SK-N-SH (cell line): ENCODE data around the gene MMP19. TPM values are rescaled to one million over a fixed set of nuclear protein-coding genes. Genes with fewer than 3 reads are reported as not detected.

Experiments used
- CTCF ChIA-PET: fragments of 300-600, 350-600 bp; formaldehyde crosslinking; extraction: SDS; loops from one replicate; lab custom pipeline; 2021; lab: Yijun Ruan, JAX
- POLR2A ChIA-PET: fragments of 350-600 bp; sonication (Branson Sonifier 250); formaldehyde crosslinking; extraction: SDS; loops from one replicate; lab custom pipeline; 2020; ENCODE audit warnings: antibody characterized with exemption, inconsistent platforms; lab: Yijun Ruan, JAX
- DNase-seq: peaks from one replicate; pipeline ENCODE4 v3.0.0; 2012
- H2AFZ ChIP-seq: fragments of 200-600 bp; sonication (generic); 2 replicates; pipeline ENCODE4 v1.8.1; 2016; ENCODE audit warnings: antibody characterized with exemption, mild to moderate bottlenecking, low read depth
- H3F3A ChIP-seq: fragments of 200-600 bp; sonication (generic); replicated peaks from 2 replicates; pipeline ENCODE3; 2016; ENCODE audit warnings: antibody characterized with exemption, mild to moderate bottlenecking; ENCODE audit not compliant: insufficient read depth
- H3K27ac ChIP-seq, 2 experiments: fragments of 200-500 bp in 1 of 2; fragments of 200-600 bp in 1 of 2; sonication (Bioruptor generic) in 1 of 2; sonication (generic), shearing (Covaris generic) in 1 of 2; 2 replicates each; pipeline versions ENCODE4 v1.5.1 to v1.6.1; 2014 to 2016; ENCODE audit warnings: low read depth in 2 of 2, inconsistent platforms in 1 of 2, low read length in 1 of 2, mild to moderate bottlenecking in 1 of 2, mixed read lengths in 1 of 2
- H3K27me3 ChIP-seq: fragments of 200-600 bp; sonication (generic), shearing (Covaris generic); 2 replicates; pipeline ENCODE4 v1.6.1; 2016; ENCODE audit warnings: mixed run types; ENCODE audit not compliant: insufficient read depth
- H3K36me3 ChIP-seq, 2 experiments: fragments of 200-500 bp in 1 of 2; fragments of 200-600 bp in 1 of 2; sonication (Bioruptor generic) in 1 of 2; sonication (generic) in 1 of 2; replicated peaks in 1 of 2; 2 replicates each; pipeline versions ENCODE3 to v1.5.1; 2014 to 2016; ENCODE audit warnings: low read length in 1 of 2, mild to moderate bottlenecking in 1 of 2; ENCODE audit not compliant: insufficient read depth in 2 of 2, control insufficient read depth in 1 of 2
- H3K4me1 ChIP-seq, 2 experiments: fragments of 200-500 bp in 1 of 2; fragments of 200-600 bp in 1 of 2; sonication (Bioruptor generic) in 1 of 2; sonication (generic), shearing (Covaris generic) in 1 of 2; 2 replicates each; pipeline versions ENCODE4 v1.5.1 to v1.6.1; 2014 to 2016; ENCODE audit warnings: low read depth in 1 of 2, low read length in 1 of 2, mixed run types in 1 of 2; ENCODE audit not compliant: insufficient read depth in 2 of 2, control insufficient read depth in 1 of 2
- H3K4me2 ChIP-seq: fragments of 200-600 bp; sonication (generic), shearing (Covaris generic); 2 replicates; pipeline ENCODE4 v1.6.1; 2017; ENCODE audit warnings: mixed run types
- H3K4me3 ChIP-seq, 2 experiments: fragments of 200-500 bp in 1 of 2; fragments of 200-600 bp in 1 of 2; sonication (Bioruptor generic) in 1 of 2; sonication (generic), shearing (Covaris generic) in 1 of 2; 2 replicates each; pipeline versions ENCODE4 v1.5.1 to v1.8.1; 2014 to 2016; ENCODE audit warnings: low read depth in 2 of 2, inconsistent platforms in 1 of 2, low read length in 1 of 2, mild to moderate bottlenecking in 1 of 2, mixed read lengths in 1 of 2, moderate library complexity in 1 of 2
- H3K79me2 ChIP-seq: fragments of 200-600 bp; sonication (generic); 2 replicates; pipeline ENCODE4 v1.8.1; 2017; ENCODE audit warnings: mild to moderate bottlenecking; ENCODE audit not compliant: insufficient read depth
- H3K9ac ChIP-seq: fragments of 200-600 bp; sonication (generic); 2 replicates; pipeline ENCODE4 v1.6.1; 2017; ENCODE audit warnings: mixed run types
- H3K9me2 ChIP-seq: fragments of 200-600 bp; sonication (generic); 2 replicates; pipeline ENCODE4 v1.6.1; 2017; ENCODE audit warnings: mixed run types
- H3K9me3 ChIP-seq: fragments of 200-600 bp; sonication (generic); 2 replicates; pipeline ENCODE4 v1.6.1; 2017; ENCODE audit warnings: mixed run types, mild to moderate bottlenecking, moderate library complexity
- H4K20me1 ChIP-seq: fragments of 200-600 bp; sonication (generic); 2 replicates; pipeline ENCODE4 v1.6.1; 2017; ENCODE audit warnings: mild to moderate bottlenecking, mixed run types; ENCODE audit not compliant: insufficient read depth
- CHD2 ChIP-seq: fragments of 150-350 bp; IDR thresholded peaks from 2 replicates; pipeline ENCODE4 v1.6.1; 2018; ENCODE audit warnings: low read length; ENCODE audit not compliant: partially characterized antibody
- ELF1 ChIP-seq: IDR thresholded peaks from 2 replicates; pipeline ENCODE4 v1.4.0; 2012
- EP300 ChIP-seq, 2 experiments: IDR thresholded peaks; 2 replicates each; pipeline versions ENCODE4 v1.4.0 to v1.6.1; 2012; ENCODE audit warnings: borderline replicate concordance in 1 of 2, low read depth in 1 of 2, low read length in 1 of 2
- EZH2phosphoT487 ChIP-seq: fragments of 200-600 bp; sonication (generic); IDR thresholded peaks from 2 replicates; pipeline ENCODE4 v1.6.1; 2017; ENCODE audit warnings: low read depth, mixed run types, mild to moderate bottlenecking, antibody characterized with exemption, moderate library complexity, borderline replicate concordance
- FOSL2 ChIP-seq: IDR thresholded peaks from 2 replicates; pipeline ENCODE4 v1.4.0; 2012; ENCODE audit warnings: low read depth, mild to moderate bottlenecking, moderate library complexity, borderline replicate concordance
- FOXJ3 ChIP-seq: sonication (generic); formaldehyde crosslinking; IDR thresholded peaks from 2 replicates; pipeline ENCODE4 v1.5.1; 2020; ENCODE audit warnings: mild to moderate bottlenecking, missing genetic modification reagents
- GATA2 ChIP-seq: sonication (generic); formaldehyde crosslinking; IDR thresholded peaks from 2 replicates; pipeline ENCODE4 v1.5.0; 2020; ENCODE audit warnings: mild to moderate bottlenecking, missing genetic modification reagents
- IRF3 ChIP-seq: fragments of 150-350 bp; IDR thresholded peaks from 2 replicates; pipeline ENCODE4 v1.6.1; 2016; ENCODE audit warnings: mild to moderate bottlenecking, low read depth, low read length
- MEF2A ChIP-seq: IDR thresholded peaks from 2 replicates; pipeline ENCODE4 v1.4.0; 2012; ENCODE audit warnings: low read depth, borderline replicate concordance
- MXI1 ChIP-seq: IDR thresholded peaks from 2 replicates; pipeline ENCODE4 v1.6.1; 2012; ENCODE audit warnings: mild to moderate bottlenecking, low read depth, low read length, improper control_type of control experiment
- NFIC ChIP-seq: IDR thresholded peaks from 2 replicates; pipeline ENCODE4 v1.4.0; 2012; ENCODE audit warnings: borderline replicate concordance
- POLR2AphosphoS5 ChIP-seq: IDR thresholded peaks from 2 replicates; pipeline ENCODE4 v1.6.1; 2012; ENCODE audit warnings: low read depth, low read length
- RAD21 ChIP-seq: IDR thresholded peaks from 2 replicates; pipeline ENCODE4 v1.6.1; 2012; ENCODE audit warnings: mild to moderate bottlenecking, low read length
- RFX5 ChIP-seq: IDR thresholded peaks from 2 replicates; pipeline ENCODE4 v1.6.1; 2012; ENCODE audit warnings: mild to moderate bottlenecking, improper control_type of control experiment, low read length
- SIN3A ChIP-seq: IDR thresholded peaks from 2 replicates; pipeline ENCODE4 v1.6.1; 2012; ENCODE audit warnings: low read depth, mild to moderate bottlenecking, low read length, moderate library complexity, borderline replicate concordance
- SMC3 ChIP-seq: IDR thresholded peaks from 2 replicates; pipeline ENCODE4 v1.6.1; 2012; ENCODE audit warnings: low read depth, low read length, improper control_type of control experiment
- TCF12 ChIP-seq: IDR thresholded peaks from 2 replicates; pipeline ENCODE4 v1.4.0; 2012
- TEAD4 ChIP-seq: IDR thresholded peaks from 2 replicates; pipeline ENCODE4 v1.4.0; 2012; ENCODE audit warnings: mild to moderate bottlenecking, borderline replicate concordance; ENCODE audit not compliant: insufficient read depth
- YY1 ChIP-seq: IDR thresholded peaks from 2 replicates; pipeline ENCODE4 v1.4.0; 2012; ENCODE audit warnings: low read depth, mild to moderate bottlenecking
- WGBS: methylation state at CpG from one replicate; pipeline ENCODE4 v1.1.6; 2017; ENCODE audit warnings: low lambda C conversion rate; 5-methylcytosine and 5-hydroxymethylcytosine counted together
- polyA plus RNA-seq, 3 experiments: library from polyadenylated mRNA; depleted of rRNA; stranded (reverse); fragments of >200 nt; gene quantifications; 2 replicates each; pipeline ENCODE4 v1.2.3, GENCODE V29; 2012

The MMP19 gene
- polyA plus RNA-seq, 1 of the 3 experiments (the other 2 are of a cell fraction) = 5.7 TPM

GRCh38 chr12:55828357-55828756, 14.4 kb downstream of the MMP19 start (continued):
- TF ChIP-seq YY1 = no peak

GRCh38 chr12:55827806-55828205, 14.9 kb downstream of the MMP19 start:
- H3K36me3 ChIP-seq = peaks cover 10 to 31% of the 10 kb centered on the region in 2 experiments
- H2AFZ ChIP-seq = no peak overlapping the region
- no peaks in the 10 kb centered on the region for H4K20me1 ChIP-seq
- H3K4me2 ChIP-seq = peak overlapping the region; percentile 83
- peaks cover 67% of the 10 kb centered on the region for H3K79me2 ChIP-seq
- POLR2A ChIA-PET = interaction anchor here (2.7 kb wide), 1 partner anchor 10 kb away, joined by 19 read pairs; the partner anchor contains the start of genes ORMDL2 and SARNP
- CTCF ChIA-PET = interaction anchor here (0.8 to 1.0 kb wide), 3 partner anchors 10 to 102 kb away, joined by 3 read pairs; partner anchors contain the start of genes ORMDL2, PYM1 and SARNP
- TF ChIP-seq FOXJ3 (no peak), RAD21 (no peak), TEAD4 (no peak), YY1 (no peak), MXI1 (no peak), IRF3 (no peak), MEF2A (no peak), FOSL2 (no peak), EZH2phosphoT487 (no peak), NFIC (no peak), RFX5 (no peak), GATA2 (CRISPR knock-in tag) (no peak), SIN3A (no peak), TCF12 (no peak), EP300 (IDR thresholded peaks at IDR 0.05; ENCODE audit: borderline replicate concordance in 1 of 2, low read depth in 1 of 2, low read length in 1 of 2) (no peak), ELF1 (no peak), CHD2 (no peak), SMC3 (no peak), POLR2AphosphoS5 (no peak)
- no peak overlapping the region for H3K9ac ChIP-seq
- H3K9me2 ChIP-seq = no peaks in the 10 kb centered on the region
- H3K4me1 ChIP-seq = peaks cover 10 to 41% of the 10 kb centered on the region in 2 experiments; a peak in 3 of 4 replicates
- H3F3A ChIP-seq = peaks cover 18% of the 10 kb centered on the region
- H3K27ac ChIP-seq = no peak overlapping the region; a peak in 1 of 4 replicates
- H3K9me3 ChIP-seq = no peaks in the 10 kb centered on the region
- DNase-seq = no peak
- 96% methylated on average over 15 of the region's 15 CpGs for WGBS
- no peaks in the 10 kb centered on the region for H3K27me3 ChIP-seq
- H3K4me3 ChIP-seq = peak overlapping the region in 1 of 2 experiments; percentile 89; a peak in 2 of 4 replicates
